Stimulated activated naive CD8-positive, alpha-beta T cell treated with anti-CD3 and anti-CD28 coated beads, Interleukin-15, Interleukin-2, amounts not matched to agents 100 ng/mL and 50 ng/mL, for 24 hours (primary cell): ENCODE data around the gene MAGEL2.

ENCODE experiments used
- H3K27ac Mint-ChIP-seq: one replicate; pipeline ENCODE4 v1.8.0; 2021; ENCODE audit warnings: mild to moderate bottlenecking, mixed read lengths
- H3K27me3 Mint-ChIP-seq: one replicate; pipeline ENCODE4 v1.8.0; 2021; ENCODE audit warnings: mixed read lengths
- H3K36me3 Mint-ChIP-seq: one replicate; pipeline ENCODE4 v1.8.0; 2021; ENCODE audit warnings: low read depth, mixed read lengths
- H3K4me1 Mint-ChIP-seq: one replicate; pipeline ENCODE4 v1.8.0; 2021; ENCODE audit warnings: low read depth, mixed read lengths
- H3K4me3 Mint-ChIP-seq: one replicate; pipeline ENCODE4 v1.8.0; 2021; ENCODE audit warnings: mild to moderate bottlenecking, mixed read lengths
- H3K9me3 Mint-ChIP-seq: one replicate; pipeline ENCODE4 v1.8.0; 2021; ENCODE audit warnings: mixed read lengths

The MAGEL2 gene

GRCh38 chr15:23647421-23648370 is at the start of gene MAGEL2:
TSS of gene MAGEL2 (minus strand) at chr15:23647867. CDS start at chr15:23647742, 125 bp downstream.
- H3K36me3 Mint-ChIP-seq = no peaks in the 10 kb centered on the region
- peaks cover 6% of the 10 kb centered on the region for H3K27me3 Mint-ChIP-seq
- no peak within 1 kb of the TSS for H3K4me3 Mint-ChIP-seq
- no peak within 1 kb of the TSS for H3K27ac Mint-ChIP-seq
- no peaks in the 10 kb centered on the region for H3K9me3 Mint-ChIP-seq
- no peaks in the 10 kb centered on the region for H3K4me1 Mint-ChIP-seq

DNA sequence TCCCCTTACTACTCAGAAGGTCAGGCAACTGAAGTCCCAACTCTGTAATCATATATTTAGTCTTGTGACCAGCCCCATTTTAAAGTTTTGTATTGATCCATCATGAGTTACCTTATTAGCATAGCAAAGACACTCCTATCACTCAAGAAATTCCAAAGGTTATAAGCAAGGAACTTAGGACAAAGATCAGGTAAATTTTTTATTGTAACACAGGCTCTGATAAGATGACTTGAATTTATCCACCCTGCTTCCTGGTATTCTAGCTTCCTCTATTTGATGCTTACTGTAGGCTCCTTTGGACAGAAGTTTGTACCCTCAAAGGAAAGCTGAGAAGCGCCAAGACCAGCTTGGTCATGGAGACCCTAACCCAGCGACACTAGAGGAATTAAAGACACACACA is 47.6 kb upstream of the MAGEL2 start:
- Mint-ChIP-seq H3K27me3 (no peaks in the 10 kb centered on the region), H3K9me3 (peaks cover 4% of the 10 kb centered on the region), H3K36me3 (no peaks in the 10 kb centered on the region)

DNA sequence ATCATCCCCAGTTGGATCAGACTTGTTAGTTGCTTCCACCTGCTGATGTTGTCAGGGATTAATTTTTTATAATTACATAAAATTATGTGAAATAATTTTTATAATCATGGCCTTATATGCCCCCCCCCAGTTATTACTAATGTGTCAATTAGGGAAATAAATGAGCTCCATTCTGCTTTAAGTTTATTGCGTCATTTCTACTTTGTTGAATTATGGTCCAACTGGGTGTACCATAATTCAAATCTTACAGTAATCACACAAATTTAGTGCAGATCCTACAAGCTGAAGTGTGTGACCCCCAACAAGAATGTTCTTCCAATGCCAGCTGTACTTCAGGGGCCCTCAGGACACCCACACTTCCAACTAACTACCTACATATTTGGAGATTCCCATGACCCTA is 46.9 kb upstream of the MAGEL2 start:
- H3K27ac Mint-ChIP-seq = no peak overlapping the region
- no peaks in the 10 kb centered on the region for H3K27me3 Mint-ChIP-seq
- peaks cover 4% of the 10 kb centered on the region for H3K9me3 Mint-ChIP-seq
- H3K36me3 Mint-ChIP-seq = no peaks in the 10 kb centered on the region
- H3K4me1 Mint-ChIP-seq = no peaks in the 10 kb centered on the region
- no peak overlapping the region for H3K4me3 Mint-ChIP-seq

More for the DNA sequence above, 47.6 kb upstream of the MAGEL2 start:
- H3K27ac Mint-ChIP-seq = no peak overlapping the region
- H3K4me1 Mint-ChIP-seq = no peaks in the 10 kb centered on the region
- H3K4me3 Mint-ChIP-seq = no peak overlapping the region

DNA sequence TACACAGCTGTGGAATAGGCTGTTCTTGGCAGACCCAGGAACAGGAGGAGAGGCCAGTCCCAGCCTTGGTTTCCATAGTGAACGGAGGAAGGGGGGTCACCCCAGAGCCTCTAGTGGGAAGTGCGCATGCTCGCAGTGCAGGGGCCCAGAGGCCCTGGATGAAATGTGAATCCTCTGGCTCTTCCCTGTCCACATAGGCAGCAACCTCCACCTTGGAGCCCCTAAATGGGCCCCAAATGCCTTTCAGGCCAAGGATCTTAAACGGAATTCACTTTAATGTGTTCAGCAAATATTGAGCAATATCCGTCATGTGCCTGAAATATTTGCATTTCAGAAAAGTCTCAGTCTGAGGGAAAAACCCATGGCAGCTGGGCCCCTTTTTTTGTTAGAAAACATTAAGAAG is 42.8 kb upstream of the MAGEL2 start:
- Mint-ChIP-seq H3K36me3 (no peaks in the 10 kb centered on the region), H3K4me1 (no peaks in the 10 kb centered on the region)

GRCh38 chr15:23690015-23690414 is 42.3 kb upstream of the MAGEL2 start:
- peaks cover 7% of the 10 kb centered on the region for H3K27me3 Mint-ChIP-seq
- no peak overlapping the region for H3K27ac Mint-ChIP-seq
- H3K9me3 Mint-ChIP-seq = no peaks in the 10 kb centered on the region
- H3K4me1 Mint-ChIP-seq = no peaks in the 10 kb centered on the region
- no peak overlapping the region for H3K4me3 Mint-ChIP-seq
- H3K36me3 Mint-ChIP-seq = no peaks in the 10 kb centered on the region

More for the DNA sequence above, 42.8 kb upstream of the MAGEL2 start:
- Mint-ChIP-seq H3K9me3 (peaks cover 3% of the 10 kb centered on the region), H3K27ac (no peak overlapping the region), H3K4me3 (no peak overlapping the region), H3K27me3 (peaks cover 7% of the 10 kb centered on the region)

DNA sequence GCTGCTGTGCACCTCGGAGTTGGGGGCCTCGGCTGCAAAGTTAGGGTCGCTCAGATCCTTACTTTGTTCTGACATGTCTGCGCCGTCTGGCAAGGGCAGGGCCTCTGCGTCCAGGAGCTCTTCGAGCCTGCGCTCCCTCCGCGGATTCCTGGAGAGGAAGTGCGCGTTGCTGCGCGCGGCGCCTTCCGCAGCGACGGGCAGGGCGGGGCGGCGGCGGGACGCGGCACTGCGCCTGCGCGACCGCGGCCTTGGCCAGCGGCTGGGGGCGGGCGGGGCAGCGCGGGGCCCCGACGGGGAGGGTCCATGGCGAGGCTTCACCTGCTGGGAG is 39.4 kb upstream of the MAGEL2 start, which contains the start of gene NDN:
TSS of gene NDN (minus strand) at position 163 of the 328 bp plus-strand sequence. CDS start at position 75, 88 bp downstream.
- peaks cover 7% of the 10 kb centered on the region for H3K27me3 Mint-ChIP-seq
- no peaks in the 10 kb centered on the region for H3K9me3 Mint-ChIP-seq
- no peaks in the 10 kb centered on the region for H3K4me1 Mint-ChIP-seq
- no peak within 1 kb of the TSS for H3K4me3 Mint-ChIP-seq
- H3K27ac Mint-ChIP-seq = no peak within 1 kb of the TSS
- no peaks in the 10 kb centered on the region for H3K36me3 Mint-ChIP-seq

DNA sequence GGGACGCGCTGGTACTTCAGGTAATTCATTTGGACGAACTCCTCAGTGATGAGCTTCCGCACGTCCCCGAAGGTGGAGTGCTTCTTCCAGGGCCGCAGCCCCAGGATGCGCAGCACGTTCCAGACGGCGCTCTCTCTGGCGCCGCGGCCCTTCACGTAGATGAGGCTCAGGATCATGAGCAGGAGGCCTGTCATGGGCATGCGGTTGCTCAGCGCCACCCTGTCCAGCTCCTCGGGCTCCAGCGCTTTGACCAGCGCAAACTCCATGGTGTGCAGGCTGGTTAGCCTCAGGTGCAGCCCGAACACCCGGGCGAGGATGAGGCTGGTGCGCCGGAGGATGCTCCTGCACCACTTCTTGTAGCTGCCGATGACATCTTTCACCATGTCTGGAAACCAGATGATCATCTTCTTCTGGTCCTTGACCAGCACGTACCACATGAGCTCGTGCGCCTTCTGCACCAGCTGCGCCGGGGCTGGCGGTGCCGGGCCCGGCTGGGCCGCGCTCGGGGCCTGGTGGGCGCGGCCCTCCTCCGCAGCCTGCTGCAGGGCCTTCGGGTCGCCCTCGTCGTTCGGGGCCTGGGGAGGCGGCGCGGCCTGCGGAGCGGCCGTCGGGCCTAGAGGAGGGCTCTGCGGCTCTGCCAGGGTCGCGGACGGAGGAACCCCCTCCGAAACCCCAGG is 38.9 kb upstream of the MAGEL2 start:
- Mint-ChIP-seq H3K36me3 (no peaks in the 10 kb centered on the region), H3K27me3 (peaks cover 7% of the 10 kb centered on the region), H3K9me3 (no peaks in the 10 kb centered on the region), H3K4me3 (no peak overlapping the region), H3K27ac (no peak overlapping the region), H3K4me1 (no peaks in the 10 kb centered on the region)

- Mint-ChIP-seq H3K4me3 (no peak overlapping the region), H3K4me1 (no peaks in the 10 kb centered on the region), H3K36me3 (no peaks in the 10 kb centered on the region), H3K27me3 (peaks cover 4% of the 10 kb centered on the region), H3K27ac (no peak overlapping the region), H3K9me3 (no peaks in the 10 kb centered on the region)
Observed at GRCh38 chr15:23671481-23671880, 23.8 kb upstream of the MAGEL2 start.

DNA sequence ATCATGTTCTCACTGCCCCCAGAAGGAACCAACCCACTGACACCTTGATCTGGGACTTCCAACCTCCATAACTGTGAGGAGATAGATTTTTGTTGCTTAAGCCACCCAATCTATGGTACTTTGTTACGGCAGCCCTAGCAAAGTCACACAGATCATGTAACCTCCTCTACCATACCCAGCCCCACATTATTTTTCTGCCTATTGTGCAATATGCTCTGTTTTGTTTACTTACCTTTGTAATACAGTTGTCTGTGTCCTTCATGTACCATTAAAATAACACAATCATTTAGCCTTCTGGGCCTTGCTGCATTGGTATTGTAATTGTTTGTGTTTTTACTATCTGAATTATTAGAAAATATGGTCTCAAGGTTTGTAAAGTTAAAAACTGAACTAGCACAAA is 23.3 kb upstream of the MAGEL2 start:
- Mint-ChIP-seq H3K9me3 (no peaks in the 10 kb centered on the region), H3K27ac (no peak overlapping the region), H3K4me1 (no peaks in the 10 kb centered on the region), H3K36me3 (no peaks in the 10 kb centered on the region), H3K27me3 (peaks cover 4% of the 10 kb centered on the region), H3K4me3 (no peak overlapping the region)

- peaks cover 4% of the 10 kb centered on the region for H3K9me3 Mint-ChIP-seq
- no peak overlapping the region for H3K27ac Mint-ChIP-seq
- no peaks in the 10 kb centered on the region for H3K36me3 Mint-ChIP-seq
- no peaks in the 10 kb centered on the region for H3K27me3 Mint-ChIP-seq
- H3K4me3 Mint-ChIP-seq = no peak overlapping the region
- no peaks in the 10 kb centered on the region for H3K4me1 Mint-ChIP-seq
Observed at GRCh38 chr15:23663232-23663631, 15.6 kb upstream of the MAGEL2 start.

DNA sequence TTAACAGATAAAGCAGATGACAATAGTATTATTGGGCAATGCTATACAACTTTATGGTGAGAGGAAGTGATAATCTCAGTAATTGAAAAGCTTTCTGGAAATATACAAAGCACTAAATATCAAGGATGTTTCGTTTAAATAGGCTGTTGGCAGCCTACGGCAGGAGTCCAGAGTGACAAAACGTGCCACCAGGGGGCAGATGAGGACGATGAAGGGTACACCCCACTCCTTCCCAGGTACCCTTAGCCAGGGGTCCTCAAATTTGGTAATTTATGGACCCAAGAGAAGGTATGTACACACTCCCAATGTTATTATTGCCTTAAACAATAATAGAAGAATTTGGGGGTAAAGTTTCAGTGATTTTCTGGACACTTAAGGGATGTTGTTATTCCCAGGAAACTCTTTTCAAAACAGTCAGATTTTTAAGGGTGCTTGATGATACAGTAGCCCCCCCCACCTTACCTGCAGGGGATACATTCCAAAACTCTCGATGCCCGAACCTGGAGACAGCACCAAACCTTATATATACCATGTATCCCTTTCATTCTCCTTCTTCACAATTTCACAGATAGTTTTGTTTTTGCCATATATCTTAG is 1.4 kb upstream of the MAGEL2 start:
- Mint-ChIP-seq H3K4me1 (no peaks in the 10 kb centered on the region), H3K36me3 (no peaks in the 10 kb centered on the region), H3K27me3 (peaks cover 6% of the 10 kb centered on the region), H3K27ac (no peak overlapping the region), H3K9me3 (no peaks in the 10 kb centered on the region), H3K4me3 (no peak overlapping the region)

- Mint-ChIP-seq H3K36me3 (no peaks in the 10 kb centered on the region), H3K4me3 (no peak overlapping the region), H3K9me3 (no peaks in the 10 kb centered on the region), H3K27me3 (peaks cover 6% of the 10 kb centered on the region), H3K27ac (no peak overlapping the region), H3K4me1 (no peaks in the 10 kb centered on the region)
Observed at GRCh38 chr15:23647001-23647295, 719 bp downstream of the MAGEL2 start.

GRCh38 chr15:23646165-23647000 is 1.3 kb downstream of the MAGEL2 start:
- H3K27ac Mint-ChIP-seq = no peak overlapping the region
- no peaks in the 10 kb centered on the region for H3K9me3 Mint-ChIP-seq
- H3K4me3 Mint-ChIP-seq = no peak overlapping the region
- peaks cover 6% of the 10 kb centered on the region for H3K27me3 Mint-ChIP-seq
- H3K36me3 Mint-ChIP-seq = no peaks in the 10 kb centered on the region
- H3K4me1 Mint-ChIP-seq = no peaks in the 10 kb centered on the region

- no peak overlapping the region for H3K4me3 Mint-ChIP-seq
- H3K27ac Mint-ChIP-seq = no peak overlapping the region
- no peaks in the 10 kb centered on the region for H3K4me1 Mint-ChIP-seq
- H3K36me3 Mint-ChIP-seq = no peaks in the 10 kb centered on the region
- H3K9me3 Mint-ChIP-seq = no peaks in the 10 kb centered on the region
- peaks cover 6% of the 10 kb centered on the region for H3K27me3 Mint-ChIP-seq
Observed at GRCh38 chr15:23645371-23646164, 2.1 kb downstream of the MAGEL2 start.
